BLaER1 treated with 17β-estradiol and CSF1 and Interleukin-3, amounts not matched to agents 10 nM and 100 nM (cell line): ENCODE data around the gene ATAD3C.
"Not testable (repeated sequence)": the region's sequence is repeated elsewhere in the genome, so short reads cannot be mapped to it uniquely, and the experiment has no call there.

ENCODE experiments used
- H3K27ac ChIP-seq, 11 experiments: shearing (Covaris generic); formaldehyde crosslinking; 2 replicates each; pipeline ENCODE4 v1.8.1; 2022
- H3K27me3 ChIP-seq, 11 experiments: shearing (Covaris generic); formaldehyde crosslinking; 2 replicates each; pipeline ENCODE4 v1.8.1; 2022
- H3K36me3 ChIP-seq, 11 experiments: shearing (Covaris generic); formaldehyde crosslinking; 2 replicates each; pipeline ENCODE4 v1.8.1; 2022
- H3K4me1 ChIP-seq, 10 experiments: shearing (Covaris generic); formaldehyde crosslinking; 2 replicates each; pipeline ENCODE4 v1.8.1; 2022
- H3K4me2 ChIP-seq, 11 experiments: shearing (Covaris generic); formaldehyde crosslinking; 2 replicates each; pipeline ENCODE4 v1.8.1; 2022
- H3K4me3 ChIP-seq, 10 experiments: shearing (Covaris generic); formaldehyde crosslinking; 2 replicates each; pipeline ENCODE4 v1.8.1; 2022
- H3K9ac ChIP-seq, 11 experiments: shearing (Covaris generic); formaldehyde crosslinking; 2 replicates each; pipeline ENCODE4 v1.8.1; 2022
- H3K9me3 ChIP-seq, 11 experiments: shearing (Covaris generic); formaldehyde crosslinking; replicated peaks in 1 of 11; 2 replicates each; pipeline ENCODE4 v1.8.1; 2022
- H4K20me1 ChIP-seq, 11 experiments: shearing (Covaris generic); formaldehyde crosslinking; 2 replicates each; pipeline ENCODE4 v1.8.1; 2022
- Cebpa-rat ChIP-seq, 11 experiments: shearing (Covaris generic); IDR thresholded peaks; 2 replicates each; pipeline ENCODE4 v1.8.1; 2022

Gene ATAD3C

GRCh38 chr1:1507305-1507704 lies 57.8 kb downstream of the ATAD3C start:
- no peak for TF ChIP-seq Cebpa-rat (IDR thresholded peaks at IDR 0.05)
- Histone ChIP-seq H3K9ac (no peak overlapping the region), H3K4me1 (peaks cover 26 to 69% (median 56%) of the 10 kb centered on the region in 10 experiments), H3K27ac (no peak overlapping the region), H3K27me3 (no peaks in the 10 kb centered on the region), H3K9me3 (no peaks in the 10 kb centered on the region), H3K4me3 (no peak overlapping the region), H3K4me2 (no peak overlapping the region), H4K20me1 (no peaks in the 10 kb centered on the region), H3K36me3 (no peaks in the 10 kb centered on the region)

- Histone ChIP-seq H3K4me1 (peaks cover 33 to 61% (median 52%) of the 10 kb centered on the region in 10 experiments), H3K27ac (peak overlapping the region in 4 of 11 experiments; percentile 8 to 32 (median 24); a peak in 2 of 22 replicates), H3K4me2 (peak overlapping the region in 10 of 11 experiments; percentile 9 to 56 (median 40); a peak in 14 of 22 replicates), H3K9ac (0 out of 22 replicates have a peak overlapping the region, but pooled peaks of 1 of the 11 experiments have one; percentile 26)
- not testable (repeated sequence) for H3K9me3 ChIP-seq, H3K27me3 ChIP-seq, H4K20me1 ChIP-seq, H3K36me3 ChIP-seq, H3K4me3 ChIP-seq
Measured at GRCh38 chr1:1508775-1509464, 59.4 kb downstream of the ATAD3C start.

GRCh38 chr1:1509465-1509850 lies 60.0 kb downstream of the ATAD3C start:
- peak overlapping the region; percentile 9 to 56 (median 40); a peak in 14 of 22 replicates for H3K4me2 ChIP-seq

GRCh38 chr1:1510912-1511532 lies 61.5 kb downstream of the ATAD3C start:
- peak overlapping the region; percentile 86 to 93 (median 91) for H3K9ac ChIP-seq
- no peaks in the 10 kb centered on the region for H3K9me3 ChIP-seq
- peaks cover 38 to 59% (median 50%) of the 10 kb centered on the region in 10 experiments for H3K4me1 ChIP-seq
- peak overlapping the region; percentile 77 to 93 (median 90) for H3K27ac ChIP-seq
- no peak for TF ChIP-seq Cebpa-rat (IDR thresholded peaks at IDR 0.05)
- H3K4me2 ChIP-seq = peak overlapping the region; percentile 72 to 98 (median 91)
- H3K4me3 ChIP-seq = peak overlapping the region; percentile 66 to 89 (median 76)
- peaks cover 0 to 13% (median 11%) of the 10 kb centered on the region in 11 experiments; a peak in 18 of 22 replicates for H3K36me3 ChIP-seq
- H3K27me3 ChIP-seq = no peaks in the 10 kb centered on the region
- H4K20me1 ChIP-seq = peaks cover 0 to 29% (median 17%) of the 10 kb centered on the region in 11 experiments; a peak in 17 of 22 replicates

More at GRCh38 chr1:1509465-1509850, 60.0 kb downstream of the ATAD3C start:
- H3K9me3 ChIP-seq, H3K9ac ChIP-seq, H3K27ac ChIP-seq, H3K36me3 ChIP-seq, H3K4me3 ChIP-seq, H3K27me3 ChIP-seq: not testable (repeated sequence)
- Histone ChIP-seq H3K4me1 (peaks cover 38 to 61% (median 52%) of the 10 kb centered on the region in 10 experiments), H4K20me1 (peaks cover 0 to 14% (median 3%) of the 10 kb centered on the region in 11 experiments; a peak in 10 of 22 replicates)

- Histone ChIP-seq H4K20me1 (peaks cover 0 to 35% (median 22%) of the 10 kb centered on the region in 11 experiments; a peak in 17 of 22 replicates), H3K36me3 (peaks cover 7 to 20% (median 18%) of the 10 kb centered on the region in 11 experiments), H3K27ac (peak within 1 kb of the TSS; percentile 77 to 93 (median 90)), H3K4me1 (peaks cover 32 to 53% (median 46%) of the 10 kb centered on the region in 10 experiments), H3K4me3 (peak within 1 kb of the TSS; percentile 66 to 89 (median 76)), H3K9ac (peak within 1 kb of the TSS; percentile 86 to 93 (median 91)), H3K27me3 (no peaks in the 10 kb centered on the region), H3K9me3 (no peaks in the 10 kb centered on the region), H3K4me2 (peak within 1 kb of the TSS; percentile 74 to 98 (median 91))
- no peak for TF ChIP-seq Cebpa-rat (IDR thresholded peaks at IDR 0.05)
Measured at GRCh38 chr1:1511533-1512285, 62.2 kb downstream of the ATAD3C start, which contains the start of gene ATAD3A. ATAD3A (plus strand) TSS chr1:1512162; CDS start chr1:1512269, 107 bp downstream.

GRCh38 chr1:1512425-1512824 lies 62.9 kb downstream of the ATAD3C start:
- peaks cover 0 to 40% (median 24%) of the 10 kb centered on the region in 11 experiments; a peak in 17 of 22 replicates for H4K20me1 ChIP-seq
- H3K9ac ChIP-seq = peak overlapping the region; percentile 69 to 93 (median 91); a peak in 21 of 22 replicates
- peaks cover 11 to 24% (median 22%) of the 10 kb centered on the region in 11 experiments for H3K36me3 ChIP-seq
- H3K4me2 ChIP-seq = peak overlapping the region; percentile 68 to 89 (median 74); a peak in 19 of 22 replicates
- not testable (repeated sequence) for H3K9me3 ChIP-seq, H3K27me3 ChIP-seq
- peaks cover 32 to 53% (median 45%) of the 10 kb centered on the region in 10 experiments for H3K4me1 ChIP-seq
- peak overlapping the region; percentile 66 to 89 (median 76) for H3K4me3 ChIP-seq
- peak overlapping the region in 9 of 11 experiments; percentile 40 to 93 (median 91); a peak in 15 of 22 replicates for H3K27ac ChIP-seq

GRCh38 chr1:1513675-1514074 lies 64.2 kb downstream of the ATAD3C start:
- Histone ChIP-seq H3K4me1 (peaks cover 32 to 49% (median 42%) of the 10 kb centered on the region in 10 experiments), H3K9ac (peak overlapping the region in 9 of 11 experiments; percentile 5 to 59 (median 44); a peak in 12 of 22 replicates), H4K20me1 (peaks cover 0 to 42% (median 24%) of the 10 kb centered on the region in 11 experiments; a peak in 17 of 22 replicates), H3K4me3 (peak overlapping the region in 6 of 10 experiments; percentile 34 to 79 (median 44); a peak in 11 of 20 replicates), H3K4me2 (peak overlapping the region; percentile 58 to 79 (median 69)), H3K36me3 (peaks cover 17 to 34% (median 29%) of the 10 kb centered on the region in 11 experiments)
- not testable (repeated sequence) for H3K9me3 ChIP-seq, H3K27me3 ChIP-seq, H3K27ac ChIP-seq

- Histone ChIP-seq H3K27ac (peak overlapping the region in 1 of 11 experiments; percentile 22; a peak in 1 of 22 replicates), H3K4me3 (peak overlapping the region in 3 of 10 experiments; percentile 25 to 35 (median 27); a peak in 1 of 20 replicates), H3K4me2 (peak overlapping the region; percentile 58 to 79 (median 69)), H3K4me1 (peaks cover 31 to 44% (median 36%) of the 10 kb centered on the region in 10 experiments), H3K9ac (peak overlapping the region in 8 of 11 experiments; percentile 24 to 59 (median 44); a peak in 14 of 22 replicates), H4K20me1 (peaks cover 0 to 42% (median 24%) of the 10 kb centered on the region in 11 experiments; a peak in 17 of 22 replicates), H3K36me3 (peaks cover 17 to 38% (median 29%) of the 10 kb centered on the region in 11 experiments)
- not testable (repeated sequence) for H3K27me3 ChIP-seq, H3K9me3 ChIP-seq
Measured at GRCh38 chr1:1514376-1514775, 64.9 kb downstream of the ATAD3C start.

- peaks cover 29 to 61% (median 52%) of the 10 kb centered on the region in 11 experiments for H3K36me3 ChIP-seq
- not testable (repeated sequence) for H3K4me3 ChIP-seq
Measured at GRCh38 chr1:1516923-1517322, 67.4 kb downstream of the ATAD3C start.

More at GRCh38 chr1:1516923-1517322, 67.4 kb downstream of the ATAD3C start:
- H3K27ac ChIP-seq, H3K27me3 ChIP-seq, H3K4me2 ChIP-seq, H3K9me3 ChIP-seq: not testable (repeated sequence)
- Histone ChIP-seq H4K20me1 (peaks cover 0 to 63% (median 44%) of the 10 kb centered on the region in 11 experiments; a peak in 17 of 22 replicates), H3K9ac (0 out of 22 replicates have a peak overlapping the region, but pooled peaks of 1 of the 11 experiments have one; percentile 9), H3K4me1 (peaks cover 20 to 28% (median 26%) of the 10 kb centered on the region in 10 experiments)
